ENCODE measurements around the gene JMJD1C.

JMJD1C gene

DNA sequence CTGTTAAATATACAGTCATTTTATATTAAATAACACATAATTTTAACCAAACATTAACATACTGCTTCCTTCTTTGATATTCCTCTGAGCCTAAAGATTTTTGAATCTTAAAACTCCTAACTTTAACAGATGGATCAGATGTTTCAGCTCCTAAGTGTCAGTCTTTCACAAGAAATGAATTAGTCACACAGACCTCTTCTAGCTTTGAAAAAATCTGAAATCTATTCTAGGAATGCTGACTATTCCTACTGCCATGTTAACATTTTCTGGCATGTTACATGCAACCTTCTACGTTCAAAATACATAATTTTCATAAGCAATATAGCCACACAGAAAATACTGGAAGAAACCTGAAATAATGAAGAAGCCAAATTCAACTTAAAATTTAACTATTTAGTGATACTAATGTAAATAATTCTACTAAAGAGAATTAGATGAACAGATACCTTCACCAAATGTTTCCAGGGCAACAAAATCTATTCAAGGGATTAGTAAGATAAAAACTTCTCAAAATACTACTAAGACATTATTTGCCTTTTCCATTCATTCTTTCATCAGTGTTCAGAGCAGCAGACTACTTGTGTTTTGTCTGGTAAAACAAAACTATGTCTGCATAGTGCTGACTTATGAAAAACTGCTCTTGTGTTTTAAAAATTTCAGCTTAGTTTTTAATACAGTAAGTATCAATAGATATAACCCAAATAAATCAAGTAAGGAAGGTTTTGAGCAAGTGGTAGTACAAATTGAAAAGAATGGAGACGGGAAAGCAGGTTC is 9.2 kb downstream of the JMJD1C start:
- TF ChIP-seq, protein P1, sequence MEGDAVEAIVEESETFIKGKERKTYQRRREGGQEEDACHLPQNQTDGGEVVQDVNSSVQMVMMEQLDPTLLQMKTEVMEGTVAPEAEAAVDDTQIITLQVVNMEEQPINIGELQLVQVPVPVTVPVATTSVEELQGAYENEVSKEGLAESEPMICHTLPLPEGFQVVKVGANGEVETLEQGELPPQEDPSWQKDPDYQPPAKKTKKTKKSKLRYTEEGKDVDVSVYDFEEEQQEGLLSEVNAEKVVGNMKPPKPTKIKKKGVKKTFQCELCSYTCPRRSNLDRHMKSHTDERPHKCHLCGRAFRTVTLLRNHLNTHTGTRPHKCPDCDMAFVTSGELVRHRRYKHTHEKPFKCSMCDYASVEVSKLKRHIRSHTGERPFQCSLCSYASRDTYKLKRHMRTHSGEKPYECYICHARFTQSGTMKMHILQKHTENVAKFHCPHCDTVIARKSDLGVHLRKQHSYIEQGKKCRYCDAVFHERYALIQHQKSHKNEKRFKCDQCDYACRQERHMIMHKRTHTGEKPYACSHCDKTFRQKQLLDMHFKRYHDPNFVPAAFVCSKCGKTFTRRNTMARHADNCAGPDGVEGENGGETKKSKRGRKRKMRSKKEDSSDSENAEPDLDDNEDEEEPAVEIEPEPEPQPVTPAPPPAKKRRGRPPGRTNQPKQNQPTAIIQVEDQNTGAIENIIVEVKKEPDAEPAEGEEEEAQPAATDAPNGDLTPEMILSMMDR (IDR thresholded peaks at IDR 0.05; ENCODE audit: low read length, missing control alignments) = no peak
- DNase-seq (ENCODE audit: low read depth) = peak; percentile 81

DNA sequence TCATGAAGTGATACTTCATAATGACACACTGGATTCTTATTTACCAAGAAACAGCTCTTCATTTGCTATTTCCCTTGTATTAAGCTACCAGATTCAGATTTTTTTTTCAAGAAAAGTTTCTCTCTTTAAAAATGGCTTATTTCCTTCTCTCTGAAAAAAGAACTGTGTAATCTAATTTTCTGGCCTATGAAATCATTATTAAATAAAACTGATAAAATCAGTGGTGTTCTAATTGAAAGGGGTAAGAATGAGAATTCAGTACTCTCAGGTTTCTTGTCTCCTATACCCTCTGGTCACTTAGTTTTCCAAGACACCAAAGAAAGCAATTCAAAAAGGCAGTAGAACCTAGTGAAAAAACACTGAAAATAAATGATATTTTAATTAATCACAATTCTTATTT is 10.3 kb downstream of the JMJD1C start:
- TF ChIP-seq, protein P1 (IDR thresholded peaks at IDR 0.05; ENCODE audit: low read length, missing control alignments) = no peak
- DNase-seq (ENCODE audit: low read depth) = no peak
- no peak overlapping the region for H3K4me3 ChIP-seq (replicated peaks; ENCODE audit: low read depth, low read length)

More for the DNA sequence above, 9.2 kb downstream of the JMJD1C start:
- no peak overlapping the region for H3K4me3 ChIP-seq (replicated peaks; ENCODE audit: low read depth, low read length)

DNA sequence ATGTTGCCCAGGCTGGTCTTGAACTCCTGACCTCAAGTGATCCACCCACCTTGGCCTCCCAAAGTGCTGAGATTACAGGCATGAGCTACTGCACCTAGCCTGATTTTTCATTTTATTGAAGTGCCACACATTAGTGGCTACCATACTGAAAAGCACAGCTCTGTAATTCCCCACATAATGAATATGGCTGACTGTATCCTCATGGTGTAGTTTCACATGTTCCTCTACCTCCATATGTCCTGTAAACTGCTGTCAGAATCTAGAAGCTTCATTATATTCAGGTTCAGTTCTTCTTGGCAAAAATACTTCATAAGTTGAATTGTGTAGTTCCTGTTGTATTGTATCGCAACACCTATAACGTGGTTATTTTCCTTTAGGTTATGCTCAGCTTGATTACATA is 11.1 kb downstream of the JMJD1C start:
- TF ChIP-seq, protein P1 (IDR thresholded peaks at IDR 0.05; ENCODE audit: low read length, missing control alignments) = no peak
- no peak overlapping the region for H3K4me3 ChIP-seq (replicated peaks; ENCODE audit: low read depth, low read length)
- no peak for DNase-seq (ENCODE audit: low read depth)

DNA sequence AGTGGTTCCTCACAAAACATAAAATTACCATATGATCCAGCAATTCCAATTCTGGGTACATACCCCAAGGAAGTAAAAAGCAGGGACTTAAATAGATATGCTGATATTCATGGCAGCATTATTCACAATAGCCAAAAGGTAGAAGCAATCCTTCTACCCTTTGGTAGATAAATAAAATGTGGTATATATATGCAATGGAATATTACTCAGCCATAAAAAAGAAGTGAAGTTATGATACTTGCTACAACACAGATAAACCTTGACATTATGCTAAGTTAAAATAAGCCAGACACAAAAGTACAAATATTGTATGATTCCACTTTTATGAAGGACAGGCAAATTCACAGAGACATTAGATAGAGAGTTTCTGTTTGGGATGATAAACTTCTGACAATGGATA is 13.3 kb downstream of the JMJD1C start:
- TF ChIP-seq, protein P1 (IDR thresholded peaks at IDR 0.05; ENCODE audit: low read length, missing control alignments) = no peak
- DNase-seq (ENCODE audit: low read depth) = no peak
- no peak overlapping the region for H3K4me3 ChIP-seq (replicated peaks; ENCODE audit: low read depth, low read length)

DNA sequence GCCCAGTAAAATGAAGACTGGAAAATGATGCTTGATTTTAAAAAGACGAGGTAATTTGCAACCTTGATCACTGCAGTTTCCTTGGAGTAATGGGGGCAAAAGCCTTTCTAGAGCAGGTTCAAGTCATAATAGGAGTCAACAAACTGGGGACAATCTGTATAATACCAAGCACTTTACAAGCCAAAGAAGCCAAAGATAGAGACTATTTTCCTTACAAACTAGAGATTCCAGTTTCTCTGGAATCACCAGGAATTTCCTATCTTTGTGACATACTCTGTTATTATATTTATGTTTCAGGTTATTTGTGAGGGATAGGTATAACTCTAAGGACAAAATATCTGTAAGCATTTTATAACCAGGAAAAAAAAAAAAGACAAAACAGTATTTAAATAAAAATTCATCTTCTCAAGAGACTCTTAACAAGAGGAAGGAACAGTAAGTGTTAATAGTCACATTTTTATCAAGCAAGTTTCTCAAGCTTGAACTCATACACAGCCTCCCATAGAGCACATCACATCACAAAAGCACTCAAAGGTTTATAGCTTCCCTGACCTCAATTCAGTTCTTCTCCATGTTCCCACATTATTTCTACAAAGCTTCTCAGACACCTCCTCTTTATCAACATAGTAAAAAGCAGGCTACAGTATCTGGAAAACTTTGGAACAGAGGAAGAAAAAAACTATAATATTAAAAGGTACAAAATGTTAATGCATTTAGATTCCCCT is 18.9 kb downstream of the JMJD1C start:
- DNase-seq (ENCODE audit: low read depth) = no peak
- TF ChIP-seq, protein P1 (IDR thresholded peaks at IDR 0.05; ENCODE audit: low read length, missing control alignments) = no peak
- no peak overlapping the region for H3K4me3 ChIP-seq (replicated peaks; ENCODE audit: low read depth, low read length)

DNA sequence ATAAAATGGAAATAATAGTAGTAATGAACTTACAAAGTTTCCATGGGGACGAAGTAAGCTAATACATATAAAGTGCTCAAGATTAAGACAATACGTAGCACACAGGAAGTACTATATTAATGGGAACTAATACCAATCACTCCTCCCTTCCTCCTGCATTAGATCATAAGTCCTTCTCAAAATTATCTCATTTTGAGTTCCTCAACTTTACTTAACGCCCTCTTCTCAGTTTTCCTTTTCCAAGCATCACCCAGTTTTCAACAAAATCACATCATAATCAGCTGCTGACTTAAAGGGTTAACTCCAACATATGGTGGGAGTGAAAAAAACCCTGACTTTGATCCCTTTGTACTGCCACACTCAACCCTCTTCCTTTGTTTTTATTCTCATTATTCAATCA is 24.4 kb downstream of the JMJD1C start:
- no peak overlapping the region for H3K4me3 ChIP-seq (replicated peaks; ENCODE audit: low read depth, low read length)
- TF ChIP-seq, protein P1 (IDR thresholded peaks at IDR 0.05; ENCODE audit: low read length, missing control alignments) = no peak
- DNase-seq (ENCODE audit: low read depth) = no peak
